Hematopoietic multipotent progenitor cell treated with erythropoietin and hydrocortisone succinate and interleukin-3 and kit ligand, for 15 days (in vitro differentiated cells): ENCODE measurements around the gene NEK8.
"Not testable (repeated sequence)": the region's sequence is repeated elsewhere in the genome, so short reads cannot be mapped to it uniquely, and the experiment has no call there.

Experiments
- DNase-seq: peaks from one replicate; pipeline ENCODE4 v3.0.0-alpha.2; 2015; ENCODE audit warnings: low spot score

The NEK8 gene

GRCh38 chr17:28725660-28726225, 2.8 kb upstream of the NEK8 start:
- DNase-seq, result peak; percentile 49

- peak; percentile 71 for DNase-seq
Observed at GRCh38 chr17:28726226-28726626, 2.4 kb upstream of the NEK8 start, which contains the start of gene TLCD1. Gene TLCD1 (minus strand): TSS chr17:28726233. CDS start chr17:28726097, 136 bp downstream.

DNA sequence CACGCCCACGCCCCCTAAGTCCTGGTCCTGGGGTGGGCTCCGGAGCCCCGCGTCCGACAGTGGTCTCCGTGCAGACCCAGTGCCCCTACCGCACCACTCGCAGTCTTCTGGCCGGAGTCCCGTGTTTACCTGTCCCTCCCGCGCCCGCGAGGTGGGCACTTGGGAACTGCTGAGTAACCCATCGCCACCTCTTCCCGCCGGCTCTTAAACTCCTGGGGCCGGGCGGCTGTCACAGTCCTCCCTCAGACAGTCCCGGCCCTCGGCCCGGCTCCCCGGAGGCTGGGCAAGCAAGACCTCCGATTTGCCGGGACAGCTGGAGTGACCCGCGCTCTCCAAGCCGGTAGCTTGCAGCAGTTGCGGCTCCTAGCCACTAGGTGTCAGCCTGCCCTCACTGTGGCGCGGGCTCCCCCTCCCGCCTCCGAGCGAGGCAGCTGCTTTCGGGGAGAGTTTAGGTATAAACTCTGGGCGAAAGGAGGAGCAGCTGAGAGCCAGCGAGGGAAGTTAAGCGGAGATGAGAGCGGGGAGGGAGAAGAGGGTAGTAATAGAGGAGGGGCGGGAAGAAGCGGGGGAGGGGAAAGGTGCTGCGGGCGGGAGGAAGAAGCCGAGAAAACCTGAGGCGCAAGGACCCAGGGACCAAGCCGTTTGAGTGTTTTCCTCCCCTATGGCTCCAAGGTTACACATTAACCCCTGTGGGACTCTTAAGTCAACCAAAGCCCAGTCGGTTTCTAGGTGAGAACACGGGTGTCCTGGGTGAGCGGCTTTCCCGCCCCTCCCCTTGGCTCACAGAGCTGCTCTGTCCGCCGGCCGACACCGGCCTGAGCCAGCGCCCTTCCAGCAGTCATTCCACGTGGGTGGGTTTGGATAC, 1.7 kb upstream of the NEK8 start:
- DNase-seq, result peak; percentile 92

DNA sequence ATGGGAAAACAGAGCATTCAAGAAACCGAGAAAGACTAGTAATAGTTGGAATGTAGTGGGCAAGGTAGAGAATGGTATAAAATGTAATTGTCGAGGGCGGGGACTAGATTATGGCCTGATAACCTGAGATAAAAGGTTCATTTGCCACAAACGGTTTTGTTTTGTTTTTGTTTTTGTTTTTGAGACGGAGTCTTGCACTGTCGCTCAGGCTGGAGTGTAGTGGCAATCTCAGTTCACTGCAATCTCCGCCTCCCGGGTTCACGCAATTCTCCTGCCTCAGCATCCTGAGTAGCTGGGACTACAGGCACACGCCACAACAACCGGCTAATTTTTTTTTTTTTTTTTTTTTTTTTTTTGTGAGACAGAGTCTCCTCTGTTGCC, 1.4 kb downstream of the NEK8 start:
- no peak for DNase-seq

DNA sequence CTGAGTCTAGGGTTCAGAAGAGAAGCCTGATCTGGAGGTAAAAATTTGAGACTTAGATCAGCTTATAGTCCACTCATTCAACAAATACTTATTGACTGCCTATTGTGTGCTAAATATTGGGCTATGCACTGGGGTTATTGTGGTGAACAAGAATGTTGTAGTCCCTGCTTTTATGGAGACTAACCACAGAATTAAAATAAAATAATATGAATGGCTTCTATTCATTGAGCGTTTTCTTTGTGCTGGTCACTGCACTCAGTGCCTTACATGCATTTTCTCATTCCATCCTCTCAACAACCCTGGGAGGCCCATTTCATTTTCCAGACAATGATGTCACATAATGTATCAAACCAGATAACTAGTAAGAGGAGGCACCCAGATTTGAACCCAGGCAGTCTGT, 4.8 kb downstream of the NEK8 start:
- DNase-seq, result no peak

DNA sequence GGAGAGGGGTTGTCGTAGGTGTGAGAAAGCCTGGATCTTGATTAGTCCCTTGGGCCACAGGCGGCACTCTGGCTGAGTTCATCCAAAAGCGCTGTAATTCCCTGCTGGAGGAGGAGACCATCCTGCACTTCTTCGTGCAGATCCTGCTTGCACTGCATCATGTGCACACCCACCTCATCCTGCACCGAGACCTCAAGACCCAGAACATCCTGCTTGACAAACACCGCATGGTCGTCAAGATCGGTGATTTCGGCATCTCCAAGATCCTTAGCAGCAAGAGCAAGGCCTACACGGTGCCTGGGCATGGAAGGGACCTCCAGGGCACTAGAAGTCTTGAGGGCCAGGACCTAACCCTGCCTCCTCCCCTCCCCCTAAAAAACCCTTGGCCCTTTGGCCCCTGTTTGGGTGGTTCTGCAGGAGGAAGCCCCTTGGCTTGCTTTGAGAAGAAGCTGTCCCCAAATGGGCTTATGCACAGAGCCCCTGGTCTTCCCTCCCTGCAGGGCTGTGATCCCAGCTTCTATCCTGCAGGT, 6.2 kb downstream of the NEK8 start:
- no peak for DNase-seq

GRCh38 chr17:28735242-28735722, 6.7 kb downstream of the NEK8 start:
- DNase-seq, result peak; percentile 75

- DNase-seq, result not testable (repeated sequence)
Observed at GRCh38 chr17:28735913-28736769, 7.6 kb downstream of the NEK8 start.

GRCh38 chr17:28737316-28737715, 8.7 kb downstream of the NEK8 start:
- DNase-seq, result no peak

GRCh38 chr17:28737770-28738679, 9.4 kb downstream of the NEK8 start:
- DNase-seq, result no peak

DNA sequence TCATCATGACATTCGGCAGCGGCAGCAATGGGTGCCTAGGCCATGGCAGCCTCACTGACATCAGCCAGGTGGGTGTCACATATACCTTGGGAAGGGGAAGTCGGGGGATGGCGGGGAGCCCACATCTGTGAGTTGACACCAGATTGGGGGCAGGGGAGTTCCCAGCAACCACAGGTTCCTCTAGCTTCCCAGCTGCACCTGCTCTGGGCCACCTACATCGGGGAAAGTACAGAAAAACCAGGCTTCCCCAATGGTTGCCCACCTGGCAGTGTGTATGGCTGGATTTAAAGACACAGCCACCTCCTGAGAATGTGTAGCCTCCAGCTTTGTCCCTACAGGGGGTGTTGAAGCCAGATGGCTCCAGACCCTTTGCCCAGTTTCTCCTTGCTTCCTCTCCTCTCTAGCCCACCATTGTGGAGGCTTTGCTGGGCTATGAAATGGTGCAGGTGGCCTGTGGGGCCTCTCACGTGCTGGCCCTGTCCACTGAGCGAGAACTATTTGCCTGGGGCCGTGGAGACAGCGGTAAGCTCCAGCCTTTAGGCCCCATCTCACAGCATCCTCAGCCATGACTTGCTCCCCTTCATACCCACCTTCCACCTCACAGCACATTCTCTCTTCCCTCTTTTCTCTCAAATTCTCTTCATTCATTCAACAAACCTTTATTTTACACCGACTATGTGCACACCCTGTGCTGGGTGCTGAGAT, 10.2 kb downstream of the NEK8 start:
- DNase-seq, result no peak

DNA sequence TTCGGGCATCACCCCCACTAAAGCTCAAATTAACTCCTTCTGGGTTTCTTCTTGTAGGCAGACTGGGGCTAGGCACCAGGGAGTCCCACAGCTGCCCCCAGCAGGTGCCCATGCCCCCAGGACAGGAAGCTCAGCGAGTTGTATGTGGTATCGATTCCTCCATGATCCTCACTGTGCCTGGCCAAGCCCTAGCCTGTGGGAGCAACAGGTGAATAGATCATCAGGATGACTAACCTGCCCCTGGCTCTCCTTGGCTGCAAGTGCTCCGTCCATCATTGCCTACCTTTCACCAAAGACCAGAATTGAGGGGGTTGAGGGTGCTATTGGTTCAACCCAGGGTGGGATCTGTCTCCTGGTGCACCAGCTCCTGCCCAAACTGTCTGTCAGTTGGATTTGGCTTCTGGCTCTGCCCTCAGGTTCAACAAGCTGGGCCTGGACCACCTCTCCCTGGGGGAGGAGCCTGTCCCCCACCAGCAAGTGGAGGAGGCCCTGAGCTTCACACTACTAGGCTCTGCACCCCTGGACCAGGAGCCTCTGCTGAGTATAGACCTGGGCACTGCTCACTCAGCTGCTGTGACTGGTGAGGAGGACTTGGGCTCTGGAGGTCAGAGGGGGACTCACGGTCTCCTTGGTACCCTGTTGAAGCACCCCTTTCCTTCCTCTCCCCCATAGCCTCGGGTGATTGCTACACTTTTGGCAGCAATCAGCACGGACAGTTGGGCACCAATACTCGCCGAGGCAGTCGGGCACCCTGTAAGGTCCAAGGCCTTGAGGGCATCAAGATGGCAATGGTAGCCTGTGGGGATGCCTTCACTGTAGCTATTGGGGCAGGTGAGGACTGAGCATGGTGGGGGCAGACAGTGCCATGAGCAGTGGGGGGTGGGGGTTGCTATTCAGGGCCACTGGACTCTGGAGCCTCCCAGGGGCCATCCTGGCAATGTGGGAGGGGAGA, 12.1 kb downstream of the NEK8 start:
- DNase-seq, result no peak

GRCh38 chr17:28741358-28742349, 13.1 kb downstream of the NEK8 start:
- DNase-seq, result no peak

DNA sequence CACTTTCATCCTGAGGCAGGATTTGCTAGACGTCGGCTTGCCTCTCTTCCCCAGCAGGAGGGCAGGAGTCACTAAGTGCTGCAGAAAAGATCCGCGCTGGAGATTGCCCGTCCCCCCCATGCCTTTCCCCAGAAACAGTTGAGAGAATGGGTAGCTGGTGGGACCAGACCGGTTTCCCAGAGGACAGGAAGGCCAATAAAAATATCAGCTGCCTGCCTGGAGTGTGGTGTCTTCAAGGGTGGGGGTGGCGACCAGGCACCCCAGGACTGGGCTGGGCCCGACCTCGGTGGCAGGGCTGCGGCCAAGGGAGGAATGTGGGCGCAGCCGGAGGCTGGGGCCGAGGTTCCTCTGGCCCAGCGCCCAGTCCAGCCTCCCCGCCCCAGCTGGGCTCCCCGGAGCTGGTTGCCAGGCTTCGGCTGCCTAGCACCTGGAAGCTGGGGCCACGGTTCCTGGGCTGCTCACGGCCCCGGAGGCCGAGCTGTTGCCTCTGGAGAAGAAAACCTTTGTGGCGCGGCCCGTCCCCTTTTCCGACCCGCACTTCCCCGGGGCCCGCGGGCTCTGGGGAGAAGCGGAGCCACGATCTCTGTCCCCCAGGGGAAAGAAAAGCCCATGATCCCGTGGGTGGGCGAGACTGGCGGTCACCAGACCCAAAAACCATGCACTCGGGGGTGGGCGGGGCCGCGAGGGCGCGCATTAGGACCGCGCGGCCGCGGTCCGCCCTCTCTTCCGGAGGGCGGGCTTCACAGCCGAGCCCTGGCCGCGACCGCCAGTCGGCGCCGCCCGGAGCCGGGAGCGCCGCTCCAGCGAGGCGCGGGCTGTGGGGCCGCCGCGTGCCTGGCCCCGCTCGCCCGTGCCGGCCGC, 14.9 kb downstream of the NEK8 start, which contains the start of gene TRAF4:
Gene TRAF4, plus strand, starts transcription at position 769 of the 861 bp plus-strand sequence. CDS start 102 bp downstream, outside the sequence.
- DNase-seq, result peak; percentile 81

GRCh38 chr17:28744104-28744971, 15.8 kb downstream of the NEK8 start:
- peak; percentile 24 for DNase-seq
